SKM-1 (cell line): Measurements from ENCODE around the gene FN1.

Experiments used
- DNase-seq: peaks from one replicate; lab custom pipeline; 2025; ENCODE audit not compliant: unreplicated experiment; lab: John Stamatoyannopoulos, UW

FN1 gene

DNA sequence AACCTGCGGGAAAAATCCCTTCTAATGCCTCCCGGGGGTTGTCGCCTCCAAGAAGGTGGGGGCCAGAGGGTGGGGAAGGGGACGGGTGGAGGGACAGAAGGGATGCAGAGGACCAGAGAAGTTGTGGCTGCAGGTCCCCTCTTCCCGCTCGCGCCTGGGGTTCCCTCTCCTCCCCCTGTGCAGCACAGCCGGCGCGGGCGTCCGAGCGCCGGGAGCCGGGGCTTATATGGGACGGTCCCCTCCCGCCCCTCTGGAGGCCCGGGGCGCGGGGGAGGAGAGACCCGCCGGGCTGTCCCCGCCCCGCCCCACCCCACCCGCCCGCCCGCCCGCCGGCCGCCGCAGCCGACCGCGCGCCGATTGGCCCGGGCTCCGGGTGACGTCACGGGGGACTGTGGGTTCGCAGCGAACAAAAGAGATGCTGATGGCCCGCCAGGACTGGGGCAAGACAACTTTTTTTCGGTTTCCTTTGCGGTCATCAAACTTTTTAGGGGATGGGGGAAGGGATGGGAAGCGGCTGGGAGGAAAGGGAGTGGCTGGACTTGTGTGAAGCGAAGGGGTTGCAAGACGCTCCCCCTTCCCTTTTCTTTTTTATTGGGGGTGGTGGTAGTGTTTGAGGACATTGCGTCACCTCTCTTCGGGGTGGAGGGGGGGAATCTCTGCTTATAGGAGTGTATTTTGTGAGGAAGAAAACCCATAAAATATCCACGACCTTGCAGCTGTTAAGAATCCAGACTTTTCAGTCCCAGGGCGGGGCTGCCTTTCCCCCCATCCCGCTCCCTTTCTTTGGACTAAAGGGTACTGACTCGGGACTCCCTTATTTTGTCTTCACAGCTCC, at the start of gene FN1:
Gene FN1 (minus strand): TSS at position 199 of the 835 bp plus-strand sequence. CDS start 266 bp downstream, outside the sequence.
- no peak for DNase-seq

DNA sequence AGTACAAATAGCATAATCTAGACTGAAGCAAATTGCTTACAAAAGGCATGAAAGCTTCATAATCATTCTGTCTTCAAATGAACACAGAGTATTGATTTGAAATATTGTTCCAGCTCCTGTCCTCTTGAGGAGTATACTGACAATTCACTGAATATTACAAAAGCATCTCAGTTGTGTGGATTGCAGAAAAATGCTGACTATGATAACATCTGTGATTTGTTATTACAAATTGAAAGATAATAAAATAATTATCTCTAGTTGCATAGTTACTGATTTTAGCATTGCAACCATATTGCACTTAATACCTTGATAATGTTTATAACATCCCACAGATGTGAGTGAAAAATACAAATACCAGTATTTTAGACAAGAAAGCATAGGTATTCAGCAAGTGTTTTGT, 49.2 kb upstream of the FN1 start:
- no peak for DNase-seq

DNA sequence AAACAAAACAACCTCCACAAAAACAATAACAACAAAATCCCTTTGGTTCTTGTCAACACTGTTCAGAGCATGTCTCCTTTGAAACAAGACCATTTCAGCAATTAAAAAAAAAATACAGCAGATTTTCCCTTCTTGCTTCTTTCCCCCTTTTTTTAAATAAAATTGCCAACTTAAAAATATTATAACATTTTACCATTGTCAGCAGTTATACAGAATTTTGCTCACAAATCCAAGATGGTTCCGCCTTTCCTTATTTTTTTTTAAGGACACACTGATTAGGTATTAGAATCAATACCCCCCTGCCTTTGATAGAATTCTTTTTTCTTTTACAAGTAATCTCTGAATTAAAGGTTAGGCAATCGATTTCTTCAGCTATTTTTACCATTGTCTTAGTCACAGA, 48.7 kb upstream of the FN1 start:
- DNase-seq: no peak

DNA sequence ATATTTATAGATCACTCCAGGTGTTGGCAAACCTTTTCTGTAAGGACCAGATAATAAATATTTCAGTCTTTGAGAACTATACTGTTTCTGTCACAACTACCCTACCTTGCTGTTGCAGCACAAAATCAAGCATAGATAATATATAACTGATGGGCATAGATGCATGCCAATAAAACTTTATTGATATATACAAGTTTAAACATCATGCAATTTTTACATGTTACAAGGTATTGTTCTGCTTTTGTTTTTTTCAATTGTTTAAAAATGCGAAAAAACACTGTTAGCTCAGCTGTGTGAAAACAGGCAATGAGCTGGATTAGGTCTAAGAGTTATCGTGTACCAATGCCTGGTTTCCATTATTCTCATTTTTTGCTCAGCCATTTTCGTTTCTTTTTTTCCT, 47.6 kb upstream of the FN1 start:
- DNase-seq: no peak

DNA sequence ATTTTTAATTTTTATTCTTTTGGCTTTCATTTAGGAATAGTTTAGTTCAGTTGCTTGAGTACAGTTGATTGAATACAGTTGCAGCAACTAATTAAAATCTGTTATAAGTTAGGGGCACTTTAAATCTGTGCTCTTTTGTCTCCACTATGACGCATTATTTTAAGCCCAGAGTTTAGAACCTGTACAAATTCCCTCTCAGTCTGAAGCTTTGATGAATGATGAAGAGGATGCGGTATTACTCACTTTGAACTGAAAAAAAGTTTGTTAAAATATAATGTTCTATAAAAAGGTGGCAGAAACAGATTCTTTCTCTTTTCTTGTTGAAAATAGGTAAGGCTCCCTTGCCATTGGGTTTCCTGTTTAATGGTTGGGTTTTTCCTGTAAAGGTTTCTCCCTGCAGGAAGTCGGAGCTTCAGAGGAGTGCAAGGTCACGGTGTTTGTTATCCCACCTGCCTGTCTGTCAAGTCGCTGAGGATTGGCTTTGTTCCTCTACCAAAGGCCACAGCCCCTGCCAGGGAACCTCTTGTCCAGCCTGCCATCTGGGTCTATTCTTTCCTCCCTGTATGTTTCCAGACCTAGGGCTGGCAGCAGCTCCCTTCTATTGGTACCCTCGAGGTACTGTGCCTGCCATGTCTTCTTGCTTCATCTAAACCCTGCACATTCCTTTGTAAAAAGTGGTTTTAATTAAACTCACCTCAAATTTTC, 43.8 kb upstream of the FN1 start:
- no peak for DNase-seq

DNA sequence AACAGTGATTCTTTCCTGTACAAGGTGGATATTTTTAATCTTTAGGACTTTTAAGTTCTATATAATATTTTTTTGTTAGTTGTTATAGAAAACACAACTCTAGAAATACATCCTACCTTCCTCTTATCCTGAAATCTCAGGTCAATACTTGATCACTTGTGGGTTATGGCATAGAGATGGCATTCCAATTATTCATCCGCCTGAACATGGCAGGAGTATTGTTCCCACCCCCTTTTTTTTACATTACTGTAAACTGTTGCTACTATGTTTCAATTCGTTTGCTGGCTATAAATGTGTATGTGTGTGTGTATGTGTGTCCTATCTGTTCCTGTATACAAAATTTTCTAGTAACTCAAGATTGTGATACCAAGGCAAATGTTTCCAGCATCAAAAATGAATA, 43.3 kb upstream of the FN1 start:
- no peak for DNase-seq

DNA sequence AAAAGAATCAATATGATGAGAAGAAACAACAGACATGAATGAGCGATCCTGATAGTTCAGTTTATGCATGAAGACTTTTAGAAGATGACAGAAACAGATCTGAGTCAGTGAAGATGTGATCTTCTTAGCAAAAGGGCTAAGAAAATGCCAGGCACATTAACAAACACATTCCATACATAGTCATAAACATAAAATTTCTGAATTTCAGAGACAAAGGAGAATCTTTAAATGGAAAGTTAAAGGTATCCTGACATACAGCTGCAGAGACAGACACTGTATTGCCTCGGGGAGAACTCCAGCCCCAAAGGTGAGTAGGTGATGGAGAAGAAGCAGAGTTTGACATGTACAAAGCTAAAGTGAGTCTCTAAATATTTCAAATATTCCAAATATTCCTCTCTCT, 40.6 kb upstream of the FN1 start:
- DNase-seq: no peak

DNA sequence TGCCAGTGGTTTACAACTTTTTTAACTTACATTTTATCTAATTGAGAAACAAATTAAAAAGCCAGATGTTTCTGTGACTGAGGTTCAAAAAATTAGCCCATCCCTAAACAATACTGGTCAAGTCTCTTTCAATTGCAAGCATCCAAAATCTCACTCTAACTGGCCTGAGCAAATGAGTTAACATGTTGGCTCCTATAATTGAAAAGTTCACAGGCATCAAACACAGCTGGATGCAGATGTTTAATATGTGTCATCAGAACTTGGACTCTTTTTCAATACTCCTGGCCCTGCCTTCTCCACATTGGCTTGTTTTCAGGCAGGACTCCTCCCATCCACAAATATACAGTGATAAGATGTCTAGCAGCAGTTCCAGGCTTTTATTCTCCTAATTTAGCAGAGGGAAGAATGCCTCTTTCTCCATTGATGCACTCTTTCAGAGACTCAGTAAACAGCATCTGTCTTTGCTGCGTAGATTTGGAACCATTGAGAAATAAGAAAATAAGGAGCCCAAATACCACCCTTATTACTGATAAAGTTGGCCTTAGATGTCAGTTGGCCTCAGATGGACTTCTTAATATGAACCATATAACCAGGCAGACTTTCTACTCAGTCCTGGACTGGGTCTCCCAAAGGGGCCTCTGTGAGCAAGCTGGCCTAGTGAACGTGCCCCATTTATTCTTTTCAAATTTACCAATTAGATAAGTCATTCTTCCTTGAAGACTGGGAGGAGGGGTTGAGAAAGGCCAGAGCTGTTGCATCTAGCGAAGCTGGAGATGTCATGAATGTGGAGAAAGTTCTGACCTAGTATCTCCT, 30.4 kb upstream of the FN1 start:
- no peak for DNase-seq

DNA sequence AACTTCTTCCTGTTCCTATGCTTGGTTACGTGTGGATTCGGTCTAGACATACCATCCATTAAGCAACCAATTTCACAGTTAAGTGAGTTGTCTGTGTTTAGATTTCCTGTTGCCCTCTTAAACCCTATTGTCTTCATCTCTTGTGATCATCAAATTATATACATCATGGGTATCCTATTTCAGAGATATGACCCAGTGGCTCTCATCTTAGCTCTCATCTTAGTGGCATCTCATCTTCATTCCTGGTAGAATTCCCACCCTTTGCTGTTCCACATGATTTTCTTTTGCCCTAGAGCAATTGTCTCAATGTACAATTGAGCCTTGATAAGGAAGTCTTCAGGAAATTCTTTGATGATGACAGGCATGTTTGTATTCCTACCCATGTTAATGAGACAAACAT, 29.4 kb upstream of the FN1 start:
- no peak for DNase-seq

DNA sequence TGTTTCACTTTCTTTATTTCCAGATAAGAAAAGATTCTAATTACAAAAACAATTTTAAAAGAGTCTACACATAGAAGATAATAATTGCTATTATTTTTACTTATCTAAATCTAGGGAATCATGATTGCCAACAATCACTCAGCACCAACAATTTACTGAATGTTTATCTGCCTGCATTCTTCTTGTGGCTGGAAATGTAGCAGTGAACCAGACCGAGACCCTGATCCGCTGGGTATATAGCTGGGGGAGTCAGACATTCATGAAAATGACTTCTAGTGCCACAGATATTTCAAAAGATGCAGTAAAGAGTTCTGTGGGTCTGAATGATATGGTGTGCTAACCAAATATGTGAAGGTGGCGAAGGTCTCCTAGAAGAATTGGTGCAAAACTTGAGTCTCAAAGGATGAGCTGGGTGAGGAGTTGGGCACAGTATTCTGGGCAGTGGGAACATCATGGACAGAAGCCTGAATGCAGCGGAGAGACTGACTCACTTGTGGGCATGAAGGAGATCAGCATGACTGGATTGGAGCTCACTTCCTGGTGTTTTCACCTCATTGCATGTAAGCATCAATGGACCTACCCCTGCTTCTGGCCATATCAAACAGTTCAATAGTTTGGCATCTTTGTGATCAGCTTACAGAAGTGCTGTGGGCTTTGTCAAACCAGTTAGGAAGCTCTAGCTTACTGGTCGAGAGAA, 26.1 kb upstream of the FN1 start:
- DNase-seq: no peak

DNA sequence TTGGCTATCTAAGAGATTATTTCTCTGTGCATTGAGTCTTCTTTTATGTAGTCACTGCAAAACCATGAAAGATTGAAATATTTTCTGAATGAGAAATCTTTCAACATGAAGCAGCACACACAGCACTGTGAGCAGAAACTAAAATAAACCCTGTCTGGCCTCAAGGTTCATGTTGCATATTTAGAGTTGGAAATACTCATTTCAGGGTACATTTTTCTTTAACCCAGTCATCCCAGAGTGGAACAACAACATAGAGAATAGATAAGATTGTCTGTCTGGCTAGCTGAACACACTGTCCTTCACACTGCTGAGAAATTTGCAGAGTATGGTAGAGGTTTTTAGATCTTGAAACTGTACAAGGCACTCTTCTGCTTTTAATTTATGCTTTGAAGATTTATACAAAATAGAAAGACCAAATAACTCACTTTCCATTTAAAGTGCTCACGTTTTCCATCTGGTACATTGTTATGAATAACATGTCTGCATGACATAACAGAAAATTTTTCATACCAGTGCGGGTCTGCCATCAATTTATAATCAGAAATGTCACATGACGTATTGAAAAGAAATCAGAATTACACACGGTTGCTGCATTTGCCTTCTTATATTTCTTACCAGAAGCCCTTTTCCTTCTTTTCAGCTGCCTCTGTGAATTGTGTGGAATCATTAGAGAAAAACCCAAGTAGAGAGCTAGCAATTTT, 25.0 kb upstream of the FN1 start:
- no peak for DNase-seq

DNA sequence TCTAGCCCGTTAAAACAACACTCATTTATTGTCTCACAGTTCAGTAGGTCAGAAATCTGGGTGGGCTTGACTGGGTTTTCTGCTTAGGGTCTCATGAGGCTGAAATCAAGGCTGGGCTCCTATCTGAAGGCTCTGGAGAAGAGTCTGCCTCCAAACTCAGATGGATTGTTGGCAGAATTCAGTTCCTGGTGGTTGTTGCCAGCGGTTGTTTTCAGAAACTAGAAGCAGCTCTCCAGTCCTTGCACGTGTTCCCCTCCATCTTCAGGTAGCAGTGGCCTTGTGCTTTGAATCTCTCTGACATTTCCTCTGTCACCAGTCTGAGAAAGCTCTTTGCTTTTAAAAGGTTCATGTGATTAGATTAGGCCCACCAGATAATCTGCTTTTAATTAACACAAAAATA, 20.1 kb upstream of the FN1 start:
- no peak for DNase-seq

DNA sequence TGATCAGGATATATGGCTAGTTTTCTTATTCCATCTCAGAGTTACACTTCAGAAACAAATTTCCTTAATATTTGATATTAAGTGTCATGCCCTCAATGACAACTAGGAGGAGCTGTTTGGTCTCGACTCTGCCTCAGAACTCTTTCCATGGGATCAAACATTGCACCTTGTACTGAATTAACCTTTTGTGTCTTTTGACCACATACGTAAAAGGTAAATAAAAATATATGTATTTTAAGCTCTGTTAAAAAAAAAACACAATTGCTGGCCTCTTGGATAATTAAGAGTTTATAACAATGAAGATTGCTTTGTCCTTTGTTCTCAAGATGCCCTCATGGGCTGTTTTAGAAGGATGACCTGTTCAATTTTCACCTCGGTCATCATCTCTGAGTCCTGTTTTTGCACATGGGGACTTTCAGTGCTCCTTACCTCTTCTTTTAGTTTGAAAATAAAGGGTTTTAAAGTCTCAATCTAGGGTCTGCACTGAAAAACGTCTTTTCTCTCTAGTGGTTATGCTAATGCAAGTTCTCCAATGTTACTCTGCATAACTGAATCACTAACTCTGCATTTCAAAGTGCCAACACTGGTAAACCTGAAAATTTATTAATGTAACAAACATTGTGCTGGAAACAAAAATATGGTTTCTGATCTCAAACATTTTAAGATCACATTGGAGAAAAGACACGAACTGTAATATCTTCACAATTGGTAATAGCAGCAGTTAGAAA, 18.8 kb upstream of the FN1 start:
- DNase-seq: no peak

DNA sequence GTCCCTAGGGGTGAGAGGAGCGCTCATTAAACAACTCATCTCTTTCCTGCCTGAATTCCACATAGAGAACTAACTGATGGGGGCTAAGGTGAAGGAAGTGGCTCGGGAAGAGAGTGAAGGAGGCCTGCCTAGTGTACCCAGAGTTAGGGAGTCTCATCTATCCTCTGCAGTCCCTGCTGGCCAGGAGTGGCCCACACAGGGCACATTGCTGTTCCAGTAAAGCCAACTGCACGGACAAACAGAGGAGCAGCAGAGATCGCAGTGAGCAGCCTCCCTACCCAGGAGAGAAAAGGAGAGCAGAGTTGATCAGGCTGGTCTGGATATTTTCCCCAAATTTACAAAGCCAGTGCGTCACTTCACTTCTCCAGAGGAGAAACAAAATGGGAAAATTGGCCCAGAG, 16.9 kb upstream of the FN1 start:
- DNase-seq: no peak

DNA sequence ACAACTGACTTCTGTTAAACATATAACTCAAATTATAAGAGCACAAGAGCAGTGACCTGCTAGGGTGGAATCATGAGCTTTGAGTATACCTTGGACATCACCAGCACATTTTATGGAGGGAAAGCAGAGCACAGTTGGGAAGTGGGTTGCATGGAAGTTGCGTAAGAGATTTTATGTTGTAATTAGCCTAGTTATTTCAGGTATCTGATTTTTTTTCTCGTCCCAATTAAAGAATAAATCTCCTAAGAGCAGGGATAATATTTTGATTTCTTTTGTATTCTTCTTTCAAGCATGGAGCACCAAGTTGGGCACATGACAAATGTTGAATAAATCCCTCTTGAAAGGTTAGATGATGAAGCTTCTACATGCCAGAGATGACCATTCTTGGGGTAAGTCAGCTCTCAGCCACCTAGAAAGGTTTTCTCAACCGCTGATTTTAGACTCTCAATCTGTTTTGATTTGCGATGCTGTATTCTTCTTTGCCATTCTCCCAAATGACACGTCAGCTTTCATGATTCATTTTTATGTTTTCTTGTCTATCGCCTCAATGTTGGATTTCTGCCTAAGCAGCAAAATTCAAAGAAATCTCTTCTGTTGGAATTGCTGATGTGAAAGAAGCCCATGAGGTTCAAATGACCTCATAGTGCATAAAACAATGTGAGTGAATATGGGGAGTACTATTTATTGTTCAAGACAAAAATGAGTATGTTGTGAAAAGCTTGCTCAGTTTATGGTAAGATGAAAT, 15.3 kb upstream of the FN1 start:
- DNase-seq: no peak

DNA sequence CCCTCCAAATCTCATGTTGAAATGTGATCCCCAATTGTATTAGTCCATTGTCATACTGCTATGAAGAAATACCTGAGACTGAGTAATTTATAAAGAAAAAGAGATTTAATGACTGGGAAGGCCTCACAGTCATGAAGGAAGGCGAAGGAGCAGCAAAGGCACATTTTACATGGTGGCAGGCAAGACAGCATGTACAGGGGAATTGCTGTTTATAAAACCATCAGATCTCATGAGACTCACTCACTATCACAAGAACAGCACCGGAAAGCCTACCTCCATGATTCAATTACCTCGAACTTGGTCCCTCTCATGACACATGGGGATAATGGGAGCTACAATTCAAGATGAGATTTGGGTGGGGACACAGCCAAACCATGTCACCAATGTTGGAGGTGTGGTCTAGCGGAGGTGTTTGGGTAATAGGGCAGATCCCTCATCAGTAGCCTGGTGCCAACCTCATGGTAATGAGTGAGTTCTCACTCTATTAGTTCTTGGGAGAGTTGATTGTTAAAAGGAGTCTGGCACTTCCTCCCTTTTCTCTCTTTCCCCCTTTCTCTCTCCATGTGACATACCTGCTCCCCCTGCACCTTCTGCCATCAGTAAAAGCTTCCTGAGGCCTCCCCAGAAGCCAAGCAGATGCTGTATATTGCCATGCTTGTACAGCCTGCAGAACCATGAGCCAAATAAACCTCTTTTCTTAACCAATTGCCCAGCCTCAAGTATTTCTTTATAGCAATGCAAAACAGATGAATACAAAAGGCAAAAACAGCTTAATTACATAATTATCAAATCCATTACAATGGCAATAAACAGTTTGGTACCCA, 14.5 kb upstream of the FN1 start:
- no peak for DNase-seq

DNA sequence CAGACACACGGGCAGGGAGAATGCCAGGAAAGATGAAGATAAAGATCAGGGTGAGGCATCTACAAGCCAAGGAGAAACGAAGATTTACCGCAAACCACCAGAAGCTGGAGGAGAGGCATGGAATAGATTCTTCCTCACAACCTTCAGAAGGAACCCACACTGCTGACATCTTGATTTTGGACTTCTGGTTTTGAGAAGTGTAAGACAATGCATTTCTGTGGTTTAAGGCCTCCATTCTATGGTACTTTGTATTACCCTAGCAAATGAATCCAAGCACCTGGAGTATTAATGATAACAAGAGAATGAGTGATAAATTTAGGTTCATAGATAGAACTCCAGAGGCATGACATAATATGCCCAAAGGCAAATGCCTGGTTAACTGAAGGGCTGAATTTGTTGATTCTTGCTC, 11.8 kb upstream of the FN1 start:
- DNase-seq: no peak

DNA sequence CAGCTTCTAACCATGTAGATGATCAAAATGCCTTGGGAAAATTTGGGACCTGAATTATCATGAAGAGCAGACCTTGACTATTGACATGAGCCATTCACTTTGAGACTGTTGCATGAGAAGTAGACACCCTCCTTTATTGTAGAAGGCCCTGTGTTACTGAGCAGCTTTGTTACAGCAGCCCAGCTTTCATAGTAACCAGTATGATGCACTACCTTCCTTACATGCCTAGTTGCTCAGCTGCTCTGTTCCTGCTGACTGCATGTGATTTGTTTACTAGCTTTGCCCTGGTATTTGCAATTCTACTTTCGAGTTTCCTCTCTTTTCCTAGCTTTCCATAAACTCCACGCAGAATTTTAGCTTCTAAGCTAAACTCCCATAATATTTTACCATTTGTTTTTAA, 11.2 kb upstream of the FN1 start:
- no peak for DNase-seq
